ENCODE measurements around the gene RAVER2.

DNA sequence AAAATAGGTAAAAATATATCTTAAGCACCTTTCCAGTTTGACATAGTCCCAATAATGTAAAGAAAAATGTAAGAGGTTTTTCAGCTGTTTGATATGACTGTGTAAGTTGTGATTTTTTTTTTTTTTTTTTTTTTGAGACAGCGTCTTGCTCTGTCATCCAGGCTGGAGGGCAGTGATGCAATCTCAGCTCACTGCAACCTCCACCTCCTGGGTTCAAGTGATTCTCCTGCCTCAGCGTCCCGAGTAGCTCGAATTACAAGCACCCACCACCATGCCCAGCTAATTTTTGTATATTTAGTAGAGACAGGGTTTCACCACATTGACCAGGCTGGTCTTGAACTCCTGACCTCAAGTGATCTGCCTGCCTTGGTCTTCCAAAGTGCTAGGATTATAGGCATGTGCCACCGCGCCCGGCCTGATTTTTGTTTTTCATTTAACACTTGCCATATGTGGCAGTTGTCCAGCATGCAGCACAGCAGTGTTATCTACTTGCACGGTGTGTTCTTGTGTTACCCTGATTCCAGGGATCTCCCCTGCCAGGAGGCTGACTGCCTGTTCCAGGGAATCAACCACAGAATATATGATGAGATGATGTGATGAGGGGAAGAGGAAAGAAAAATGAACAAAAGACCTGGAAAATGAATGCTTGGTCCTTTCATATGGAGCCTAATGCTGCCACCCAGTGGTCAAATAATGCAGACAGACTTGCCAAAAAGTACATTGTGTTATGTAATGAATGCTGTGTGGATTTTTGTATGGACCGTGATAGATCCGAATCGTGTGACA lies 79.0 kb downstream of the RAVER2 start:
- TF ChIP-seq MYC (IDR thresholded peaks at IDR 0.05; ENCODE audit: borderline replicate concordance, low read length) (no peak), CEBPB (IDR thresholded peaks at IDR 0.05) (peak in 1 of 2 experiments; percentile 30; a peak in 1 of 4 replicates), TP53 (CRISPR knock-in tag; IDR thresholded peaks at IDR 0.05) (no peak), SMC3 (IDR thresholded peaks at IDR 0.05) (peak; percentile 85), POLR2AphosphoS2 (conservative IDR thresholded peaks at IDR 0.05; ENCODE audit: low read length) (no peak), MAFK (IDR thresholded peaks at IDR 0.05; ENCODE audit: partially characterized antibody) (no peak), HDAC2 (IDR thresholded peaks at IDR 0.05) (no peak), RAD21 (conservative IDR thresholded peaks at IDR 0.05 in 1 of 2, IDR thresholded peaks at IDR 0.05 in 1 of 2) (peak; percentile 84 to 88), POLR2A (IDR thresholded peaks at IDR 0.05; ENCODE audit: low read length) (no peak), FOSB (CRISPR knock-in tag; IDR thresholded peaks at IDR 0.05) (no peak)
- TF ChIP-seq, protein P1, sequence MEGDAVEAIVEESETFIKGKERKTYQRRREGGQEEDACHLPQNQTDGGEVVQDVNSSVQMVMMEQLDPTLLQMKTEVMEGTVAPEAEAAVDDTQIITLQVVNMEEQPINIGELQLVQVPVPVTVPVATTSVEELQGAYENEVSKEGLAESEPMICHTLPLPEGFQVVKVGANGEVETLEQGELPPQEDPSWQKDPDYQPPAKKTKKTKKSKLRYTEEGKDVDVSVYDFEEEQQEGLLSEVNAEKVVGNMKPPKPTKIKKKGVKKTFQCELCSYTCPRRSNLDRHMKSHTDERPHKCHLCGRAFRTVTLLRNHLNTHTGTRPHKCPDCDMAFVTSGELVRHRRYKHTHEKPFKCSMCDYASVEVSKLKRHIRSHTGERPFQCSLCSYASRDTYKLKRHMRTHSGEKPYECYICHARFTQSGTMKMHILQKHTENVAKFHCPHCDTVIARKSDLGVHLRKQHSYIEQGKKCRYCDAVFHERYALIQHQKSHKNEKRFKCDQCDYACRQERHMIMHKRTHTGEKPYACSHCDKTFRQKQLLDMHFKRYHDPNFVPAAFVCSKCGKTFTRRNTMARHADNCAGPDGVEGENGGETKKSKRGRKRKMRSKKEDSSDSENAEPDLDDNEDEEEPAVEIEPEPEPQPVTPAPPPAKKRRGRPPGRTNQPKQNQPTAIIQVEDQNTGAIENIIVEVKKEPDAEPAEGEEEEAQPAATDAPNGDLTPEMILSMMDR (IDR thresholded peaks at IDR 0.05), result peak; percentile 80
- TF ChIP-seq, protein P2, sequence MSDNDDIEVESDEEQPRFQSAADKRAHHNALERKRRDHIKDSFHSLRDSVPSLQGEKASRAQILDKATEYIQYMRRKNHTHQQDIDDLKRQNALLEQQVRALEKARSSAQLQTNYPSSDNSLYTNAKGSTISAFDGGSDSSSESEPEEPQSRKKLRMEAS (IDR thresholded peaks at IDR 0.05), result no peak

All from A549 (cell line).